HG03378 (cell line): ENCODE results near the gene ADAMTSL3.

Experiments used
- ATAC-seq: cut with Tn5 transposase; IDR thresholded peaks from one replicate; pipeline ENCODE4 v1.9.1; 2021; ENCODE audit warnings: mild to moderate bottlenecking, moderate library complexity; ENCODE audit not compliant: unreplicated experiment

The ADAMTSL3 gene, protein sequence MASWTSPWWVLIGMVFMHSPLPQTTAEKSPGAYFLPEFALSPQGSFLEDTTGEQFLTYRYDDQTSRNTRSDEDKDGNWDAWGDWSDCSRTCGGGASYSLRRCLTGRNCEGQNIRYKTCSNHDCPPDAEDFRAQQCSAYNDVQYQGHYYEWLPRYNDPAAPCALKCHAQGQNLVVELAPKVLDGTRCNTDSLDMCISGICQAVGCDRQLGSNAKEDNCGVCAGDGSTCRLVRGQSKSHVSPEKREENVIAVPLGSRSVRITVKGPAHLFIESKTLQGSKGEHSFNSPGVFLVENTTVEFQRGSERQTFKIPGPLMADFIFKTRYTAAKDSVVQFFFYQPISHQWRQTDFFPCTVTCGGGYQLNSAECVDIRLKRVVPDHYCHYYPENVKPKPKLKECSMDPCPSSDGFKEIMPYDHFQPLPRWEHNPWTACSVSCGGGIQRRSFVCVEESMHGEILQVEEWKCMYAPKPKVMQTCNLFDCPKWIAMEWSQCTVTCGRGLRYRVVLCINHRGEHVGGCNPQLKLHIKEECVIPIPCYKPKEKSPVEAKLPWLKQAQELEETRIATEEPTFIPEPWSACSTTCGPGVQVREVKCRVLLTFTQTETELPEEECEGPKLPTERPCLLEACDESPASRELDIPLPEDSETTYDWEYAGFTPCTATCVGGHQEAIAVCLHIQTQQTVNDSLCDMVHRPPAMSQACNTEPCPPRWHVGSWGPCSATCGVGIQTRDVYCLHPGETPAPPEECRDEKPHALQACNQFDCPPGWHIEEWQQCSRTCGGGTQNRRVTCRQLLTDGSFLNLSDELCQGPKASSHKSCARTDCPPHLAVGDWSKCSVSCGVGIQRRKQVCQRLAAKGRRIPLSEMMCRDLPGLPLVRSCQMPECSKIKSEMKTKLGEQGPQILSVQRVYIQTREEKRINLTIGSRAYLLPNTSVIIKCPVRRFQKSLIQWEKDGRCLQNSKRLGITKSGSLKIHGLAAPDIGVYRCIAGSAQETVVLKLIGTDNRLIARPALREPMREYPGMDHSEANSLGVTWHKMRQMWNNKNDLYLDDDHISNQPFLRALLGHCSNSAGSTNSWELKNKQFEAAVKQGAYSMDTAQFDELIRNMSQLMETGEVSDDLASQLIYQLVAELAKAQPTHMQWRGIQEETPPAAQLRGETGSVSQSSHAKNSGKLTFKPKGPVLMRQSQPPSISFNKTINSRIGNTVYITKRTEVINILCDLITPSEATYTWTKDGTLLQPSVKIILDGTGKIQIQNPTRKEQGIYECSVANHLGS (N-terminal part only)

DNA sequence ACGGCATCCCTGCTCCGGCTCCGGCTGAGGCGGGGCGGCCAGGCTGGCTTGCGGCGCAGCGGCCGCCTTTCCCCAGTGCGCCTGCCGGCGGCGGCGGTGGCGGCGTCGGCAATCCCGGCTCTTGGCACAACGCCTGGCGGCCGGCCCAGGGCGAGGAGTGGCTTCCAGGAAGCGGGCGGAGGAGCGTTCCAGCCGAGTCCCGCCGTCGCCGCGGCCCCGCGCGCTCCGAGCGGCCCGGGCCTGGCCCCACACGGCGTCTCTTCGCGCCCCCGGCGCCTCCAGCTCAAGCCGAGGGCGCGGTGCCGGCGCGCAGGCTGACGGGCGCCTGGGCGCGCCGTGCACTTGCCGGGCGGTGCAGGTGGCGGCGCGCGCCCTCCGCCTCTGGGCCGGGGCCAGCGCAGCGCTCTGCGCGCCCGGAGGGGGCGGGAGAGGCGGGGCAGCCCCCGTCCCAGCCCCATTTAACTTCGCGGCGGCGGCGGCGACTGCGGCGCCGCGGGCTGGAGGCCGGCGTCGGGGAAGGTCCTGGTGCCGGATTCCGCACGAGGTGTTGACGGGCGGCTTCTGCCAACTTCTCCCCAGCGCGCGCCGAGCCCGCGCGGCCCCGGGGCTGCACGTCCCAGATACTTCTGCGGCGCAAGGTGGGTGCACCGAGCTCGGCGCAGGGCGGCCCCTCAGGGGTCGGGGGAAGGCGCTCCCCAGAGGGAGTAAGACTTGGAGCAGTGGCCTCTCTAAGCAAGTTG lies at the start of gene ADAMTSL3:
Gene ADAMTSL3 (plus strand): TSS at position 485 of the 740 bp plus-strand sequence. CDS start 1,639 bp downstream, outside the sequence.
- no peak for ATAC-seq

DNA sequence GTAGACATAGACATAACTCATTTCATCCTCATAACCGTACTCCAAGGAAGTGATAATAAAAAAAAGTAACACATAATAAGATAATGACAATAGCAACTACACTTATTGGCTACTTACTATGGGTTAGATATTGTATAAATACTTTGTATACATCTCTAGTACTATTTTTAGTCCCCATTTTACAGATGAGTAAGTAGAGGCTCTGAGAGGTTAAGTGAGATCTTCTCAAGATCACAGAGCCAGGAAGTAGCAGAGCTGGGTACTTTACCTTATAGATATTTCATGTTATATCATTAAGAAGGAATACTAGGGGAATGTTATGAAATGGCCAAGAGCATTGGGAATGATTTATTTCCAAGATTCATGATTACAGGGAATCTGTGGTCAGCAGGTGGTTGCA lies 49.4 kb upstream of the ADAMTSL3 start:
- no peak for ATAC-seq

DNA sequence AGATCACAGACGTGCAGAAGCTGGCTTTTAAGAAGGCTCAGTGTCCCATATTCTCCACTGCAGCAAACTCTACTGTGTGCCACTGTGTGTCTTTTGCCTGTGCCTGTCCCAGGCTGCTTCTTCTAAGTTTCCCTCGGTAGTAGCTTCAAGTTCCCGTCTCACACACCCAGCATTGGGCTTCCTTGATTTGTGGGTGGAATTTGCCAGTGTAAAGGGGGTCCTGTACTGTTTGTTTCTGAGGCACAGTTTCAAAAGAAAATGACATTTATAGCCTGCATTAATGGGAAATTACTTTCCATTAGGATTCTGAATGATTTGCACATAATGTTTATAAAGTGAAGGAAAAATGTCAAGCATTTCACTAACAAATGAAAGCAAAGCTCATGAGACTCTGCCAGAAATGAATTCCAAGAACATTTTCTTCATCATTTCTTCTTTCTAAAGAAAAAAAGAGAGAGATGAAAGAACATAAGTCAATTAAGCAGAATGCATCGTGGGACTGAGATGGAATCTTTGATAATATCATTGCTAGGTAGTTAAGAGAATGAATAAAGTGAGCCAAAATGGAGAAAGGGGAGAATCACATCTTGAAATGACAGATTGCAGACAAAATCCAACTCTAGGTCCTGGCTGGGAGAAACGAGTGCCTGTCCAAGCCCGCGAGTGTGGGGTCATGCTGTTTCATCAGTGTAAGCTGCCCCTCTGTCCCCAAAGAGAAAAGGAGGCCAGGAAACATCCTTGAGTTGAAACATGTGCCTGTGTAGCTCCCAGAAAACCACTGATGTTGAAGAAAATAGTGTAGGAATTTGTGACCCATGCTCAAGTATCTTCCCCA lies 48.6 kb upstream of the ADAMTSL3 start:
- ATAC-seq = no peak

DNA sequence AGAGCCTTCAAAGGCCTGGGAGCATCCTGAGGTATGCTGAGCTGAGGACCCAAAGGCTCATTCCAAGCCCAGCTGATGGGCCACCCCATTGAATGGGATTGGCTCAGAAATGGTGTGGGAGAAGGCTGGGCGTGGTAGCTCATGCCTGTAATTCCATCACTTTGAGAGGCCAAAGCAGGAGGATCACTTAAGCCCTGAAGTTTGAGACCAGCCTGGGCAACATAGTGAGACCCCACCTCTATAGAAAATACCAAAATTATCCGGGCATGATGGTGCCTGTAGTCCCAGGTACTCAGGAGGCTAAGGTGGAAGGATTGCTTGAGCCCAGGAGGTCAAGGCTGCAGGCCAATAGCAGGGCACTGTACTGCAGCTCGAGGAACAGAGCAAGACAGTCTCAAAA lies 43.8 kb upstream of the ADAMTSL3 start:
- ATAC-seq = no peak

DNA sequence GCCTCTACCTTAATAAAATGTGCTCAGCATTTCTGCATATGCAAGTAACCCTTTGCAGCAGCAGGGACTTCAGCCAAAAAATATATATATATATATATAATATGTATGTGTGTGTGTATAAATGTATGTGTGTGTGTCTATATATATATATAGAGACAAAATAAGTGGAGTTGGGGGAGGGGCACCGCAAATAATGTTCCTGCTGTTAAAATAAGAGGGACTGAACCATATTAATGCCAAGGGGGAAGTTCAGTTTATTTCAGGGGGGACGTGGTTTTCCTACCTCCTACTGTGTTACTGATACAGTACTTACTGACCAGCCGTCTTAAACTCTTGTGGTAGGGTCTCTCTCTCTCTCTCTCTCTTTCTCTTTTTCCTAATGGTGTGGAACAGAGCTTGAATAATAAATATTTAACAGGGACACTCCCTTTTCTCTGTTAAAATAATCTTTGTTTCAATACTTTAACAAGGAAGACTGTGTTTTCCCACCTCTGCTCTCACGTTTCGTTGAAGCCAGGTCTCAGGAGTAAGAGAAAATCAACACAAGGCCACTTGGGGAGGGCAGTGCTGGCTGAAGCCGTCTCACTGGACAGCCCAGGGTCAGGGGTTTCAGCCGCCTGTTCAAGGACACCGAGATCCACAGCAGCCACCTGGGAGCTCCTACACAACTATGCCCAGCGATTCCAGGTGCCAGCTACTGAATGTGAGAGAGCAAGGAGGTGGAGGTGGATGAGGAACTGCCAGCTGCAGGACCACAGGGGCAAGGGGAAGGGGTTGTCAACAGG lies 42.8 kb upstream of the ADAMTSL3 start:
- no peak for ATAC-seq

DNA sequence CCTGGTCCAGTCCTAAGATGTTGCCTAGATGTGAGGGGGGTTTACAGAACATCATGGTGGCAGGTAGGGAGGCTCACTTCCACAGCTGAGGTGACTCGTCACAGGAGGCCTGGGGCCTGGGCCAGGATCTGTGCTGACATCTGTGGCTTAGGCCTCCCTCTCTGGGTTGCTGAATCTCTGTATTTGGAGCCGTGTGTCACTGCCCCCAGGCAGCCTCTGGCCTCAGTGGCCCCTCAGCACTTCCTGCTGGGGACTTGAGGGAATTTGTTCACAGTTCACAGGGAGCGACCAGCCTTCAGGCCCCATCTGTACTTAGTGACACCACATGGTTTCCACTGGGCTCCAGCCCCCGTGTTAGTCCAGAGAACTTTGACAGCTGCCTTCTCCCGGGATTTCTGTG lies 41.7 kb upstream of the ADAMTSL3 start:
- no peak for ATAC-seq

DNA sequence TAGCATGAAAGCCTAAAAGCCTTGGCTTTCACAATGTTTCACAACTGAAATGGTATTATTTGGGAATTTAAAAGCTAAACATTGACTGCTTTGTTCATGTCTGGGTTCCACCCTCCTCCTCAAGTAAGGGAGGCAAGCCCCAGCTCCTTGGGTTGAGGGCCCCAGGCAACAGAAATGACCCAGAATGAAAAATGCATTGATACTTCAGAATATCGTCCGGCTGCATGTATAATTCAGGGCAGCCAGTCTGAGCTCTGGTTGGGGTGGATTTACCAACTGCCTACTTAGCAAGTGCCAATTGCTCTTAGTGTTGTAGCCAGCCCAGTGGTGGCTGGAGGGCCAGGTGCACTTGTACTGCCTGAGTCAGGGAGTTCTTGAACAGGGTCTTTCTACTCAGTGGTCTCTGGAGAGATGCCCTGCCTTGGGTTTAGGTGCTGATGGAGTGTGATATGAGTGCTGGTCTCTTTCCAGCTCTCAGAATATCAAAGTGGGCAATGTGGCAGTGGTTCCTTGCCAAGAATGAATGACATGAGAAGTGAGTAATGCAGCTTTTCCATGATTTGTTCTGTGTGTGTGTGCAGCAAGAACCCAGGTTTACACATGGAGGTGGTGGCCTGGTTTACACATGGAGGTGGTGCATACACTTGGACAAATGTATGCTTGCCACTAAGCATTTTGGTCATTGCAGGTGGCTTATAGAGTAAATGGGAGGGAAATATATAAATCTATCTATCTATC lies 40.9 kb upstream of the ADAMTSL3 start:
- no peak for ATAC-seq

DNA sequence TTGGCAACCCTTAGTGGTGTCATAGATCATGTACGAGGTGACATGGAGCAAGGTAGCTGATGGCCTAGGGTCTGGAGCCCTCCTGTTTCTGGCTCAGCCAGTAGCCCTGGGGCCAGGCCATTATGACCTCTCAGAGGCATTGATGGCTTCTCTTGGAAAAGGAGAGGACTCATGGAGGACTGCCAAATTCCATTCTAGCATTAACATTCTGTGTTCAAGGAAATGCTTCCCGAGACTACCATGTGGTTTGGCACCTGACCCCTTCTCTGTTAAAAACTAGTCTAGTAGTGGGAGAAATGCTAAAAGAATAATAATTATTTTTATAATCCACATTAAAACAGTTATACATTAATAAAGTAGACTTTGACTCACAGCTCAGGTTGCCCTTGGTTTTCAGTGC lies 40.2 kb upstream of the ADAMTSL3 start:
- ATAC-seq = no peak

DNA sequence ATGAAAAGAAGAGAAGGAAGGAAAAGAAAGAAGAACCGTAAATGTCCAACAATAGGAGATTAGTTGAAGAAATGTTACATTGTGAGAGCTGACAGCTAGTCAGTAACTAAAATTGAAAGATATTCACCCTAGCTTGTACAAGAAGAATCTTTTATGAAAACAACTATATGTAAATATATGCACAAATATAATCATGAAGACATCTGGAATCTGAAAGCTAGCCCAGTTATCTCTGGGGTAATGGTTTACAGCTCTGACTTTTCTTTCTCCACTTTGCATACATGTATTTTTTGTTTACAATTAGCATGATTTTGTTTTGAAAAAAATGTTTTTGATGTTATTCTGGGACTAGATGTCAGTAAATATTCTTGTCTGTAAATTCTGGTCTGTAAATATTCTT lies 37.1 kb upstream of the ADAMTSL3 start:
- no peak for ATAC-seq

DNA sequence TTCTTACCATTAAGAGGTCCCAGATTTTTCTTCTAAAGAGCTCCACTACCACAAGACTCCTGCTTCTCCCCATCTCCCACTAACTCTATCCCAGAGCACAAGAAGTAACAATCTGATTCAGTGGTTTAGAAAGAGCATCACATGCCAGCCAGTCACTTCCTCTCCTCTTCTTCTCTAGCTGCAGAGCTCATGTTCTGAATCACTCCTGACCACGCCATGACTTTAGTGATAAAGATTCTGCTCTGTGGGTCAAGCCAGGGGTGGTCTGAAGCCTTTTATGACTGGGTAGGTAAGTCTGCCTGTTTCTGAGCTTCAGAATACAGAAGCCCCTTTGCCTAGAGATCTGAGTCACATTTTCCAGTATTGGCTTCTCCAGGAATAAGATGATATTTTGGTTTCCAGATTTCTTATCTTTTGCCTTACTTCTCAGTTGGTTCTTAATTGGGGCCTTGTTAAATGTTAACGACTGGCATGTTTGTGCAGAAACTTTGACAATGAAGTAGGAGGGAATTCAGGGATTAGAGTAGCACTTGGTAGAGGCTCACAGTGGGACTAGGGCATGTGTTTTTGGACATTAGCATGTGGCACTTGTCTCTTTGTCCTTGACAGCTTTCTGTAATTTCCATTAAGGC lies 27.6 kb upstream of the ADAMTSL3 start:
- no peak for ATAC-seq

DNA sequence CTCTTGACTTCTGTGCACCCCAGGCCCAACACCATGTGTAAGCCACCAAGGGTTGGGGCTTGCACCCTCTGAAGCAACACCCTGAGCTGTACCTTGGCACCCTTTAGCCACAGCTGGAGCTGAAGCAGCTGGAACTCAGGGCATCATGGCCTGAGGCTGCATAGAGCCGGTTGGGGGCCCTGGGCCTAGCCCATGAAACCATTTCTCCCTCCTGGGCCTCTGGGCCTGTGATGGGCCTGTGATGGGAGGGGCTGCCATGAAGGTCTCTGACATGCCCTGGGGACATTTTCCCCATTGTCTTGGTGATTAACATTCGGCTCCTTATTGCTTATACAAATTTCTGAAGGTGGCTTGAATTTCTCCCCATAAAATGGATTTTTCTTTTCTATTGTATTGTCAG lies 22.4 kb upstream of the ADAMTSL3 start:
- no peak for ATAC-seq

DNA sequence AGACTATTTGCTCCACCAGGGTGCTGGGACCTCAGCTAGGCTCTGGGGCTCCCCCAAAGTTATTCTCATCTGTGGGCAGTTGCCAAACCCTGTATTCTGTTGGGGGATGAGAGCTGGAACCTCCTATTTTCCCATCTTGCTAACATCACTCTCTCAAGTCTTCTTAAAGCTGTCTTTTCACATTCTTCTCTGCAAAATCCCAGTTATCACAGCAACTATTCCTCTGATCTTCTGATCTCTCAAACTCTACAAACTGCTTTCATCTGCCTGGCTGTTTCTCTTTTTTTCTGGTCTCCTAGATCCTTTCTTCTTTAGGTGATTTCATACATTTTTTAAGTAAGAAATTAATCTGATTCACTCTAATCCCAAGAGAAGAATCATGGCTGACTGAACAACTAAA lies 10.7 kb upstream of the ADAMTSL3 start:
- ATAC-seq = no peak

DNA sequence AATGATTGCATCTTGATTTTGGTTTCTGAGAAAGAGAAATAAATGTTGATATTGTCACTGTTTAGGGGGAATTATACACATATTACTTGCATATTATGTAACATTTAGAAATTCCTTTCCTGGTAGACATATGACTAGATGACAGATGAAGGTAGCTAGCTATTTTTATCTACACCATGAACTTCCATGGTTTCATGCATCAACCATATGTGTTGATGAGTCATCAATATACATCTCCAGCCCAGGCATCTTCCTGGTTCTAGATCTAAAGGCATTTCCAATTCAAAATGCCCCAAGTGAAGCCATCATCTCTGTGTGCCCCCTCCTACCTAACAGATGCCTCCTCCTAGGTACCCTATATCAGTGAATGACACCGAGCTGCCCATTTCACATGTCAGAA lies 9.5 kb upstream of the ADAMTSL3 start:
- no peak for ATAC-seq

DNA sequence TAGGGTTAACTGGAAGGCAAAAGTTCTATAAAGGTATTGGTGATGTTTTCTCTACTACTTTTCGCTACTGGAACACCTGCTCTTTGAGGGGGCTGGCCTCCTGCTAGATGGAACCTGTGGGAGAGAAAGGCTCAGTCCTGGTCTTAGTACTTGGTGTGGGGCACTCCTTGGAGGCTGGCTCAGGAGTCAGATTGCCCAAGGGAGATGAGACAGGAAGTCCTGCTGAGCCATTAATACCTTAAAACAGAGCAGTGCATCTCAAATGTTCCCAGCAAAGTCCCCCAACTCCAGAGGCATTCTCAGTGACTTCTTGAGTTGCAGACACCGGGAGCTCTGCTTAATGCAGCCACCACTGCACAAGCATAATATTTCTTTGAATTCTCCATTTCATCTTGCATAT lies 3.1 kb upstream of the ADAMTSL3 start:
- ATAC-seq = no peak

DNA sequence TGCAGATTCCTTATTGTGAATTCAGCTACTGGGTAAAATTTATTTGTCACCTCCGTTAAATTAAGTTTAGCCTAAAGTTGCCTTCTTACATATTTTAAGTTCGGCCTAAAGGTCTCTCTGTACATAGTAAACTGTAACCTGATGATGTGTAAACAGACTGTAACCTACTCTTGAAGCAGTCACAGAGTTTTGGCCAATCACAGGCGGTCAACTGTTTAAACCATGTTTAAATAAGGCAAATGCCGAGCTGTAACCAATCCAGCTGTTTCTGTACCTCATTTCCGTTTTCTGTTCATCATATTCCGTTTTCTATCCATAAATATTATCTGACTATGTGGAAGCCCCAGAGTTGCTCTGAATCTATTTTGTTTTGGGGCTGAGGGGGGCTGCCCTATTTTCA lies 2.4 kb upstream of the ADAMTSL3 start:
- ATAC-seq = no peak

DNA sequence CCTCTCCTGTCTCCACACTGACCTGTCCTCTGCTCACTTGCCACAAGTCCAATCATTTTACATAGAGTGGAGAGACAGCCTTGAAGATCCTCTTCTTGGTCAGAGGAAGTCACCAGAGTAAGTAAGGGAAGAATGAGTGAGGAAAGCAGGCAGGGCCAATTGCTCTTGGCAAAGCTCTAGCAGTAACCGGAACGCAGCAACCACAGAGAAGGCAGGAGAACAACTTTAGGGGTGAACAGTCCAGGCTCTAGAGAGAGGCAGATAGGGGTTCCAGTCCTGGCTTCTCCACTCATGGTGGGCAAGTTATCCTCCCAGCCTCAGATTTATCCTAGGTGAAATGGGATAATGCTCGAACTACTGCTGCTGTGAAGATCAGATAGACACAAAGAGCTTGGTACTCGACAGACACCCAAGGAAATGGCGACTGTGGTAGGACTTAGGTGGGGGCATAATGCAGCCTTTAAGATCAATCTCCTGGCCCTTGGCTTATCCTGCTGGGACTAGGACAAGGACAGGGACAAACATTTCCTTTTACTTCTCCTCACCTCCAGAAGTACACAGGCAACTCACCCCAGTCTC lies 1.2 kb upstream of the ADAMTSL3 start:
- no peak for ATAC-seq

DNA sequence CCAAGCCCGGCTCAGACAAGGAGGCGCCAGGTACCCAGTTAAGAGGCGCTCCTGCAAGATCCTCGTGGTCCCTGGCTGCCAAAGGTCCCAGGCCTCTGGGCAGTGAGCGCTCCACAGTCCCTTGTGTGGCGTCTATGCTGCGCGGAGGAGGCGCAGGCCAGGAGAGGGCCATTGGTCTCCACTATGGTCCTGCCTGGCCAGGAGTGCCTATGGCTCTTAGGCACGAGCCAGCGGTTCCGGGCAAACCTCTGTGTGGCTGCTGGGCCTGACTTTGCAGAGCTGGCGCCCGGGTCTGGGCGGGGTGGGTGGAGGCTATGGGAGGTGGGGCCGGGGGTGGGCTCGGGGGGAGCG lies 660 bp upstream of the ADAMTSL3 start:
- no peak for ATAC-seq
